Measurements from ENCODE around the gene EGR2. TPM values are rescaled to one million over a fixed set of nuclear protein-coding genes. Genes with fewer than 3 reads are reported as not detected.

Gene EGR2
- total and polyA plus RNA-seq, 2 donors (not counting 3 experiments of a cell fraction or from before 2014, with no cell fraction given), result 0.46 to 0.47 TPM

DNA sequence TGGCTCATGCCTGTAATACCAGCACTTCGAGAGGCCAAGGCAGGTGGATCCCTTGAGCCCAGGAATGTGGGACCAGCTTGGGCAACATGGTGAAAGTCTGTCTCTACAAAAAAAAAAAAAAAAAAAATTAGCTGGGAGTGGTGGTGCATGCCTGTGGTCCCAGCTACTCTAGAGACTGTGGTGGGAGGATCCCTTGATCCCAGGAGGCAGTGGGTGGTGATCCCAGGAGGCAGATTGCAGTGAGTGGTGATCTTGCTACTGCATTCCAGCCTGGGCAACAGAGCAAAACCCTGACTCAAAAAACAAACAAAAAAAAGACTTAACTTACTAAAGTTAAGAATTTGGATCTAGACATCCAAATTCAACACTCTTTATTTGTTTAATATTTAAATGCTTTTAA lies 21.9 kb downstream of the EGR2 start:
- FAIRE-seq, result no peak
- H4K20me1 ChIP-seq (replicated peaks; ENCODE audit: control insufficient read depth, extremely low read depth, insufficient read depth, low read length), result no peaks in the 10 kb centered on the region
- H3K36me3 ChIP-seq (ENCODE audit: control insufficient read depth in 2 of 2, extremely low read depth in 1 of 2, insufficient read depth in 2 of 2, low read length in 2 of 2), result no peaks in the 10 kb centered on the region
- ChIA-PET CTCF (interaction anchor here (0.6 kb wide), 1 partner anchor 36 kb away, joined by 3 read pairs; no protein-coding TSS in a partner anchor), POLR2A (no interaction called here)
- H3K79me2 ChIP-seq (ENCODE audit: control insufficient read depth, insufficient read depth, low read length), result no peaks in the 10 kb centered on the region
- dilution Hi-C loops (cut with MboI; ENCODE audit: extremely low pct_ligation_motif_present, low sequenced_read_pairs), result no loop called here
- no peaks in the 10 kb centered on the region for H3K4me1 ChIP-seq (ENCODE audit: control insufficient read depth, extremely low read depth, insufficient read depth, low read length)
- BruUV-seq (replicated peaks), result no TSS peak
- no peak overlapping the region for H2AFZ ChIP-seq (ENCODE audit: low read depth, low read length)
- TF ChIP-seq POLR2A (IDR thresholded peaks at IDR 0.05; ENCODE audit: low read depth, low read length) (no peak), POLR2AphosphoS5 (IDR thresholded peaks at IDR 0.05; ENCODE audit: insufficient read depth, low read depth, low read length) (no peak), EZH2 (IDR thresholded peaks at IDR 0.05; ENCODE audit: borderline replicate concordance, low read depth, low read length, severe bottlenecking) (no peak), FOS (IDR thresholded peaks at IDR 0.05; ENCODE audit: borderline replicate concordance, insufficient read depth, low read length) (no peak), JUN (IDR thresholded peaks at IDR 0.05; ENCODE audit: borderline replicate concordance, insufficient read depth, insufficient read length, low read depth) (no peak), MYC (IDR thresholded peaks at IDR 0.05; ENCODE audit: low read depth, low read length) (no peak), GATA2 (IDR thresholded peaks at IDR 0.05; ENCODE audit: insufficient read depth, insufficient read length, low read depth, low read length) (no peak)
- TF ChIP-seq, protein P1, sequence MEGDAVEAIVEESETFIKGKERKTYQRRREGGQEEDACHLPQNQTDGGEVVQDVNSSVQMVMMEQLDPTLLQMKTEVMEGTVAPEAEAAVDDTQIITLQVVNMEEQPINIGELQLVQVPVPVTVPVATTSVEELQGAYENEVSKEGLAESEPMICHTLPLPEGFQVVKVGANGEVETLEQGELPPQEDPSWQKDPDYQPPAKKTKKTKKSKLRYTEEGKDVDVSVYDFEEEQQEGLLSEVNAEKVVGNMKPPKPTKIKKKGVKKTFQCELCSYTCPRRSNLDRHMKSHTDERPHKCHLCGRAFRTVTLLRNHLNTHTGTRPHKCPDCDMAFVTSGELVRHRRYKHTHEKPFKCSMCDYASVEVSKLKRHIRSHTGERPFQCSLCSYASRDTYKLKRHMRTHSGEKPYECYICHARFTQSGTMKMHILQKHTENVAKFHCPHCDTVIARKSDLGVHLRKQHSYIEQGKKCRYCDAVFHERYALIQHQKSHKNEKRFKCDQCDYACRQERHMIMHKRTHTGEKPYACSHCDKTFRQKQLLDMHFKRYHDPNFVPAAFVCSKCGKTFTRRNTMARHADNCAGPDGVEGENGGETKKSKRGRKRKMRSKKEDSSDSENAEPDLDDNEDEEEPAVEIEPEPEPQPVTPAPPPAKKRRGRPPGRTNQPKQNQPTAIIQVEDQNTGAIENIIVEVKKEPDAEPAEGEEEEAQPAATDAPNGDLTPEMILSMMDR (IDR thresholded peaks at IDR 0.05; ENCODE audit: extremely low read depth in 1 of 2, insufficient read depth in 1 of 2, low read depth in 1 of 2, low read length in 2 of 2), result no peak
- TF ChIP-seq, protein P2, sequence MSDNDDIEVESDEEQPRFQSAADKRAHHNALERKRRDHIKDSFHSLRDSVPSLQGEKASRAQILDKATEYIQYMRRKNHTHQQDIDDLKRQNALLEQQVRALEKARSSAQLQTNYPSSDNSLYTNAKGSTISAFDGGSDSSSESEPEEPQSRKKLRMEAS (IDR thresholded peaks at IDR 0.05; ENCODE audit: insufficient read depth, insufficient read length), result no peak
- no peaks in the 10 kb centered on the region for H3K9me3 ChIP-seq (replicated peaks; ENCODE audit: control insufficient read depth, insufficient read depth, low read length)
- no peaks in the 10 kb centered on the region for H3K9me1 ChIP-seq (replicated peaks; ENCODE audit: control insufficient read depth, extremely low read depth, insufficient read depth, low read length)
- DNase-seq (ENCODE audit: low read depth, low spot score), result no peak
- no peak overlapping the region for H3K4me3 ChIP-seq (replicated peaks in 1 of 3; ENCODE audit: insufficient read depth in 1 of 3, low read depth in 1 of 3, low read length in 3 of 3)
- H3K9ac ChIP-seq (replicated peaks; ENCODE audit: extremely low read depth, insufficient read depth, low read length), result no peak overlapping the region
- no peak overlapping the region for H3K27ac ChIP-seq (ENCODE audit: insufficient read depth, low read depth, low read length)
- no peak overlapping the region for H3K4me2 ChIP-seq (ENCODE audit: insufficient read depth, low read length)
- peaks cover 26 to 33% of the 10 kb centered on the region in 2 experiments for H3K27me3 ChIP-seq (ENCODE audit: control insufficient read depth in 2 of 2, insufficient read depth in 2 of 2, low read length in 2 of 2)
- intact Hi-C loops (cut with micrococcal nuclease), result no loop called here
